GM21526 (cell line): Measurements from ENCODE around the gene ERC1.
"Not testable (repeated sequence)": the region's sequence is repeated elsewhere in the genome, so short reads cannot be mapped to it uniquely, and the experiment has no call there.

Source experiments
- ATAC-seq: cut with Tn5 transposase; IDR thresholded peaks from one replicate; pipeline ENCODE4 v1.9.1; 2021; ENCODE audit warnings: moderate library complexity; ENCODE audit not compliant: unreplicated experiment, low FRiP score

Gene ERC1

DNA sequence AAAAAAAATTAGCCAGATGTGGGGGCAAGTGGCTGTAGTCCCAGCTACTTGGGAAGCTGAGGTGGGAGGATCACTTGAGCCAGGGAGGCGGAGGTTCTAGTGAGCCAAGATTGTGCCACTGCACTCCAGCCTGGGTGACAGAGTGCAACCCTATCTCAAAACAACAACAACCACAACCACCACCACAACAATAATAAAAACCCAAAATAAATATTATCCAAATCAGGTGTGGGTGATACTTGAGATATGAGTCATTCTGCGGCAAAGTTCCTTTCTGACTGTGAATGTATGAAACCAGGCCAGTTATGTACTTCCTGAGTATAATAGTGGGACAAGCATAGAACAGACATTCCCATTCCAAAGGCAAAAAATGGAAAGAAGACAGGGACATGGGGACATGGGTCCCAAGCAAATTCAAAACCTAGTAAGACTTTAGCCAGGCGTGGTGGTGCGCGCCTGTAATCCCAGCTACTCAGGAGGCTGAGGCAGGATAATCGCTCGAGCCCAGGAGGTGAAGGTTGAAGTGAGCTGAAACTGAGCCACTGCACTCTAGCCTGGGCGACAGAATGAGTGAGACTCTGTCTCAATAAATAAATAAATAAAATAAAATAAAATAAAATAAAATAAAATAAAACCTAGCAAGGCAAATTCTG is 9.7 kb upstream of the ERC1 start:
- no peak for ATAC-seq

DNA sequence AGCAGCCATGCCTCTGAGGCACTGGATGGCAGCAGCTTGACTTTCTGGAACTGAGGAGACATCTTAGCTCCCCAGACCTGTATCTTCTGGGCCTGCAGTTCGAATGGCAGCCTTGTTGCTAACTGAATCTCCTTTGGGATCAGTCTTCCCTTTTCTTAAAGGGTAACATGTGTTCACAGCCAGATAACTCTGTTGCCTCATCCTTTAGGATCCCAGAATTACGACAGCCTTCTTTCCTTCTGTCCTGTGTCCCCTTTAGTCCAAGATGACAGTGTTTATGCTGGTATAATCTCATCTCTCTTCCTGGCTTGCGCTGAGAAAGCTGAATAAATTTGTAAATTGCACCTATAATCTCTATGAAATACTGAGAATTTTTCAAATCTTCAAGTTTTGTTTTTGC is 9.1 kb upstream of the ERC1 start:
- no peak for ATAC-seq

DNA sequence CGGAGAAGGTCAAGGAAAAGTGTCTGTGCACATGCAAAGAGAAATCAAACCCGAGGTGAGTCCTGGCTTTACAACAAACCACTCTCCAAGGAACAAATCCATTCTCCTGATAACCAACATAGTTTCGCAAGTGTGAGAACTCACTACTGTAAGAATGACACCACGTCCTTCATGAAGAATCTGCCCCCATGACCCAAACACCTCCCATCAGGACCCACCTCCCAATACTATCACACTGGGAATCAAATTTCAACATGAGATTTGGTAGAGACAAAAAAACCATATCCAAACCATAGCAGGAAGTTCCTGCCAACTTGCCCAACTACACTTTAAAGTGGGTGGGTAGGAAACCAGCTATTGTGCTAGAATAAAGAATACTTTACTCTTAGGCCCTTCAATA is 2.4 kb upstream of the ERC1 start:
- no peak for ATAC-seq

DNA sequence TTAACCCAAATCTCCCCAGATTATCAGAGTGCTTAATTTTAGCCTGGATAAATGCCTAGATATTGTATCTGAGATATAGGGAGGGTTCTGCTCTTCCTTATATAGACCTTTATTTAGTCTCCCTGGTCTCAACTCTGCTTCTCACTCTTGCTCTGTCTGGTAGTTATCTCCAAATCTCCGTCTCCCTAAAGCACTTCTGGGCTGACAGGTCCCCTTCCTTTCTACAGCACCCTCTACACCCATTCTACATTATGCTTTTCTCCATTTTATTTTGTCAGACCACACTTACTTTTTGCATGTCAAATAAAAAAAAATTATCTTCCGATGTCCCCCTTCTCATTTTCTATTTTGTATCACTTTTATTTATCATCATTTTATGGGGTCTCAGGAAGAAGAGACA is 2.0 kb upstream of the ERC1 start:
- ATAC-seq = no peak

DNA sequence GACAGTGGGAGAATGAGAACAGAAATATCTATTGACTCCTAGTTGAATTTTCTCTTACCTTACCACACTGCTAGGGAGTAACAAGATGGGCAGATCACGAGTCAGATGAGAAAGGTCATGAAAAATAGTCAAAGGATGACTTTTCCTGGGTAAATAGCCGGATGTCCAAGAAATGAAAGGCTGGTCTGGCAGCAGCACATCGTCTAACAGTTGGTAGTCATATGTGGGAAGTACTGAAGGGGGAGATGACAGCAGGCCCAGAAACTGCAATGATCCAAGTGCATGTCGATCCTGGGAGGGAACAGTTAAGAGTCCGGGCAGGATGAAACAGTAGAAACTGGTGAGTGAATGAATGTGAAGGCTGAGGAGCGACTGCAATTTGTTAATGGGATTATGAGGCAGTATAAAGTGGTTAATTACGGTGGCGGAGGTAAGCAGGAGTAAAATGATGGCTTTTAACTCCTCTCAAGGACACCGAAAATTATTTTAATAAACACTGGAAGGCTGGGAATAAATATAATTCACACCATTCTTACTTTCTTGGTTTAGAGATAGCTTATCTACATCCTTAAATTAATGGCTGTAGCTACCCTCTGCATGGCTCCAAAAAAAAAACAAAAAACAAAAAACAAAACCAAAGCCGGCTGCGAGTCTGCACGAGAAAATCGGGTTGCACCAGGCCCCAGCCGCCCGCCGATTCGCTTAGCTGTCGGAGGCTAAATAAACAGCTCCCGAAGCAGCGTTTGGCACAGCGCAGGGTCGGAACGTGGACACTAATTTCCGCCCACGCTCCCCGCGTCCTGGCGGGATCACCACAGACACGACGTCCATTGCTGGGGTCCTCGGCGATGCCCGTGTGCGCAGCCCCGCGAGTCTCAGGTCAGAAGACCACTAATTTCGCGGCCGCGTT is 1.0 kb upstream of the ERC1 start:
- no peak for ATAC-seq

DNA sequence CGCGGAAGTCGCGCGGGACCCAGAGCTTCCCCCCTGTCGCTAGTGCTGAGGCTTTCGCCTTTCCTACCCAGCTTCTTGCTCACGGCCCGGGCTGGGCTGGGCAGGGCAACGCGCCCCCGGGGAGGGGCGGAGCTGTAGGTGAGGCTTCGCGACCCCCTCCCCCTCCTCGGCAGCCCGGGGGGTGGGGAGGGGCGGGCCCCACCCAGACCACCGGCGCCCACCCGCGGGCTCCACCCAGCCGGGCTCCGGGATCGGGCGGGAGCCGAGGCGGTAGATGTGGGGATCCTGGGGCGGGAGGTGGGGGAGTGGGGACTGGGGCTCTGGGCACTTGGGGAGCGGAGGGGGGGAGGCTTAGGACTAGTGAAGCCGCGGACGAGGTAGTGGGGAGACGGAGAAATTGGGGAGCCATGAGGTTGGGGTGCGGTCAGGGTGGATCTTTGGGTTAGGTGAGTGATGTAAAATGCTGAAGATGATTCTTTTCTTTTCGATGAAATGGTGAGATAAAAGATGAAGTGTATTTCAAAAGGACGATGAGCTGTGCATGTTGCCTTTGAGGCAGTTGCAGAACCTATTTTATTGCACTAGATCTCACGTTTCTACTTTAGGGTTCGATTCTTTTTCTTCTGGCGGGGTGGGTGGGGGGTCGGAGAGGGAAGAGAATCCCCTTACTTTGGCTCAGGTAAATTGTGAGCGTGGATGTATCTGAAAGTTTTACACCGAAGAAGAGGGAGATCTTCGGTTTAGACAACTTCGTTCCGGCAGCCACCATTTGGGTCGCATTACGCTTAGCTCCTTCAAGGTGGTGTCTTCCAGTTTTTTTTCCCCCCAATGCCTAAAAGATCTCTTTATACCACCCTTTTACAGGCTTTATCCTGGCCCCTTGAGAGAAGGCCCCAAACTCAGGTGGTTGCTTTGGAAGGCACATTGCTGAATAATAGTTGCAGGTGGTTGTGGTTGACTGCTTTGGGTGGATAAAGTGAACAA is 619 bp downstream of the ERC1 start:
- peak; percentile 23 for ATAC-seq

DNA sequence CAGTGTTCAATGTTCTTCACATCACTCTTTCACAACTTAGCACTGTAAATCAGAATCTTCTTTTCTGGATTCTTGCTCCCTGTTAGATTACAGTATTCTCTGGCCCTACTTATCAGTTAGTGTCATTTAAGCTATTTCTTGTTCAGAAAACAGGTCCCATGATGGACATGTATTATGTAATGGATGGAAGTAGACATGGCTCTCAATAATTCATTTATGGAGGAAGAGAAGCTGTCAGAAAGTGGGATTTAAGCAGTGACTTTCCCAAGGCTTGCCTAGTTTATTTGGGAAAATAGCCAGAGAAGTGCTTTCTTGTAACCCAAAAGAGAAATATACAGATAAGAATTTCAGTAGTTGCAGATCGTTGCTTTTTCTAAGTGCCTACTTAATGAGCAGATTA is 1.6 kb downstream of the ERC1 start:
- ATAC-seq = no peak

DNA sequence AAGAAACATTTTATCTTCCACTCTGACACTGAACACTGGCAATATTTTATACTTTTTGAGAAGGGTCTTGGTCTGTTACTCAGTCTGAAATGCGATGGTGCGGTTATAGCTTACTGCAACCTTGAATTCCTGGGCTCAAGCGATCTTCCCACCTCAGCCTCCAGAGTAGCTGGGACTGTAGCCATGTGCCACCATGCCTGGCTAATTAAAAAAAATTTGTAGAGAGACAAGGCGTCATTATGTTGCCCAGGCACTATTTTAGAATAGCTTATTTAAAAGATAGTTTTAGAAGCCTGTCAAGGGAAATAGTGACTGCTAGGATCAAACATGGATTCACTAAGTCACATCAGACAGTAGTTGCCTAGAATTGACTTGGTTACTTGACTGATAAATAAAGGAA is 5.9 kb downstream of the ERC1 start:
- no peak for ATAC-seq

DNA sequence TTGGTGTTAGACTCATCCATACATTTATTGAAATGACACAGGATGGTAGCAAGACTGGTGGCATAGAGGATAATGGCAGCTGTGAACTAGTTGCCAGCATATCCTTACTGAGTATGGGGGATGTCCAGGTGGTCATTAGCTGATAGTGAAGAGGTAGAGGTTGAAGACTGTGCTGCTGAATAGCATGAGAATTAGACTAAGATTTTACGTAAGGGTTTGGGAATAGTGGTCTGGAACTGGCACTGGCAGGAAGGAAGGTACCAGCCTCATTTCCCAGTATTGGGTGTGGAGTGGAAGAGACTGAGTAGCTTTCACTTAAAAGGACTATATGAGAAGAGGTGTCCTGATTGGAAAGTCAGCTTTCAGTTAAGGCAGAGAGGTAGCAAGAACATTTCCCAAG is 6.5 kb downstream of the ERC1 start:
- ATAC-seq = peak; percentile 18

DNA sequence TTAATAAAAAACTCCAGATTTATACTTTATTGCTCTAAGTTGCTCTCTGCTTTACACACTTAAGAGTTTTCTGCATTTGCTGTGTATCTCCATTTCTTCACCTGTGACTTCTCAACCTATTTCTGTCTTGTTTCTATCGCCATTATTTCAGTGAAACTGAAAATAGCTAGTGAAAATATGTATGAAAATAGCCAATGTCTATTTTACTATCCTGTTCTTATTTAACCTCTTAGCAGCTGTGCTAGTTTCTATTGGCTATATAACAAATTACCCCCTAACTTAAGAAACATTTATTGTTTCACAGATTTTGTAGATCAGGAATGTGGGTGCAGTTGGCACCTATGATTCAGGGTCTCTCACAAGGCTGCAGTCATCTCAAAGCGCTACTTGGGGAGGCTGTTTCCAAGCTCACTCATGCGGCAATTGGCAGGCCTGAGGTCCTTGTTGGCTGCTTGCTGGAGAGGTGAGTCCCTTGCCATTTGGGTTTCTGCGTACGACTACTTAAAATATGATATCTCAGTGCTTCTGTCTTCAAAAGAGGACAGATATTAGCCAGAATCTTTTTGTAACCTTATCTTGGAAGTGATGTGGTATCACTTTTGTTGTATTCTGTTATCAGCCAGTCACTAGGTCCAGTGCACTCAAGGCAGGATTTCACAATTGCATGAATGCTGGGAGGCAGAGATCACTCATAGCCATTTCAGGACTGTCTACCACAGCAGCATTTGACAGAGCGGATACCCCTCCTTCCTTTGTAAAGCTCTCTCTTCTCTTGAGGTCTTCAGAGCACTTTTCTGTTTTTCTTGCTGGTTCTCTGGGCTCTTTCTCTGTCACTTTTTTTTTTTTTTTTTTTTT is 7.2 kb downstream of the ERC1 start:
- peak; percentile 72 for ATAC-seq

DNA sequence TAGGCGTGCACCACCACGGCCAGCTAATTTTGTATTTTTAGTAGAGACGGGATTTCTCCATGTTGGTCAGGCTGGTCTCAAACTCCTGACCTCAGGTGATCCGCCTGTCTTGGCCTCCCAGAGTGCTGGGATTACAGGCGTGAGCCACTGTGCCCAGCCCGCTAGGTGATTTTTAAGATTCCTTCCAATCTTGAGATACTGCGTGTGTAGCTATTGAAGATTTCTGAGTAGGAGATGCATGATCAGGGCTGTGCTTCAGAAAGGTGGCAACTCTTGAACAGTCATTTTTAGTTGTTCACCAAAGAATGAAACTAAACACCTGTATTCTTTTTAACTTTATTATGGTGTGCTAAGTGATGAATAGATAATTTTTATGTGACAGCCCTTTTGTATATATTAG is 8.7 kb downstream of the ERC1 start:
- ATAC-seq = not testable (repeated sequence)

DNA sequence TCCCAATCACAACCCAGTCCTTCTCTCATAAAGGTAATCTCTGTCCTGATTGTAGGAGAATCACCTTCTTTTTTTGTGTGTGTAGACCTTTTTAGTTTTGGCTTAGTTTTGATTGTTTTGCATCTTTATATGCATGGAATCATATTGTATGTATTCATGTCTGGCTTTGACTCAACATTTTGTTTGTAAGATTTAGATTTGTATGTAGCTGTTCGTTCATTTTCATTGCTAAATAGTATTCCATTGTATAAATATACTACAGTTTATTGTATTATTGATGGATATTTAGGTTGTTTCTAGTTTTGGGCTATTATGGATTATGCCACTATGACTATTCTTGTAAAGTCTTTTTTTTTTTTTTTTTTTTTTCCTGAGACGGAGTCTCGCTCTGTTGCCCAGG is 10.5 kb downstream of the ERC1 start:
- ATAC-seq = no peak

DNA sequence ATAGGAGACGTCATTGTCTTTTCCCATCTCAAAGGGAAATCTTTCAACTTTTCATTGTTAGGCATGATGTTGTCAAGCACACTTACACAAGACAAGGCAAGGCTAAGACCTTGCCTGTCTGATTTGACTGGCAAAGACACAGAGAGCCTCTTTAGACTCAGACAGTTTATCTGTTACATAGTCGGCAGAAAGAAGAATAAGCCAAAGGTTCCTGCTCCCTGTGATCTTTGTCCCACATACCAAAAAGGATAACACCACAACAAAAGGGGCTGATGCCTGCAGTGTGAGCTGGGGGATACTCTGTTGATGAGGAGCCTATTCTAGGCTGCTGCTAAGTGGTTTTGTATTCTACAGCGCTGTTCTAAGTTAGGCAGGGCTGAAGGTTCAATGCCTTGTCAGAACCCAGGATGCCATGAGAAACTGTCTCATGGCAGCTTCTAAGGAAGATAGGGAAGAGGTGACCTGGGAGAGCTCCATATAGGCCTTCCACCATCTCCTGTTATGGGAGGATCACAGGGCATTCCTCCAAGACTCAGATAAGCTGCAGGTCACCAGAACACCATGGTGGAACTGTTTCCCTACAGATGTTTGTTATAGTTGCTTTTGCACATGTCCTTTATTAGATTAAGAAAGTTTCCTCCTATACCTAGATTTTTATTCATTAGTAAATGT is 12.7 kb downstream of the ERC1 start:
- no peak for ATAC-seq

DNA sequence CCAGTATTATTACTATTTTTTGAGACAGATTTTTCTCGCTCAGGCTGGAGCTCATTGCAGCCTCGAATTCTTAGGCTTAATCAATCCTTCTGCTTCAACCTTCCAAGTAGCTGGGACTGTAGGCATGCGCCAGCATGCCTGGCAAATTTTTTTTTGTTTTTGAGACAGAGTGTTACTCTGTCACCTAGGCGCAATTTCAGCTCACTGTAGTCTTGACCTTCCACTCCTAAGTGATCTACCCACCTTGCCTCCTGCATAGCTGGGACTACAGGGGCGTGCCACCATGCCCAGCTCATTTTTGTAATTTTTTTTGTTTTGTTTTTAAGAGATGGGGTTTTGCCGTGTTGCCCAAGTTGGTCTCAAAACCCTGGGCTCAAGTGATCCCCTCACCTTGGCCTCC is 15.2 kb downstream of the ERC1 start:
- ATAC-seq = no peak

DNA sequence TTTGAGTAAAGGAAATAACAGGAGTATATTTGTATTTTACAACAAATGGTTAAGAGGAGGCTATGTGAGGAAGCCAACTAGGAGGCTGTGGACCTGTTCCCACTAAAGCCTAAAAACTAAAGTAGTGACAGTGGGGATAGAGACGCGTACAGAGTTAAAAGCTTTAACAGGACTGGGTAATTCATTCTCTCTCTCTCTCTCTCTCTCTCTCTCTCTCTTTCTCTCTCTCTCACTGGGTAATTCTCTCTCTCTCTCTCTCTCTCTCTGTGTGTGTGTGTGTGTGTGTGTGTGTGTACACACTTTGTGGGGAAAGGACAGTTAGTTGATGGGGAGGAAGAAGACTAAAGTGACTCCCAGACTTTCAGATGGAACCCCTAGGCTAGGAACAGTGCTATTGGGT is 16.3 kb downstream of the ERC1 start:
- ATAC-seq = no peak

DNA sequence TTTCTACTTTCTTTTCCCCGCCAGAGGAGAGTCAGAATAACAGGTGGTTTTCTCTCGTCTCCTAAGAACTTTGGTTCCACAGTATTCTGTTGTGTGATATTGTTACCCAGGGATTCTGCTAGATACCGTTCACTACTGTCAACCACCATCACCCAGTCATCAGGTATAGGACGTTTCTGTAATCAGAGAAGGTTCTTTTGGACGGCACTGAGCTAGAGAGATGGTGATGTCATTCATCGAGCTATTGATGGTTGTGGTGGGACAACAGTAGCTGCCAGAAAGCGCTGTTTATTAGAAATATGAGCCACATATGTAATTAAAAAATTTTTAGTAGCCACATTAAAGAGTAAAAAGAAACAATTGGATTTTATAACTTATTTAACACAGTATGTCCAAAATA is 17.0 kb downstream of the ERC1 start:
- ATAC-seq = no peak

DNA sequence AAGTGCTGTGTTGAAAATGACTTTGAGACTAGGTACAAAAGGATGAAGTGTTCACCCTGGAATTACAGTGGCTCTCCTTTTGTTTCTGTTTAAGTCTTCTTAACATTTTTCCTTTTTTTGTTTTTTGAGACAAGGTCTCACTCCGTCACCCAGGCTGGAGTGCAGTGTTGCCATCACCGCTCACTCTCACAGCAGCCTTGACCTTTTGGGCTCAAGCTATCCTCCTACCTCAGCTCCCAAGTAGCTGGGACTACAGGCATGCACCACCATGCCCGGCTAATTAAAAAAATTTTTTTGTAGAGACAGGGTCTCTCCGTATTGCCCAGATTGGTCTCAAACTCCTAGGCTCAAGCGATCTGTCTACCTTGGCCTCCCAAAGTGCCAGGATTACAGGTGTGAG is 20.1 kb downstream of the ERC1 start:
- no peak for ATAC-seq

DNA sequence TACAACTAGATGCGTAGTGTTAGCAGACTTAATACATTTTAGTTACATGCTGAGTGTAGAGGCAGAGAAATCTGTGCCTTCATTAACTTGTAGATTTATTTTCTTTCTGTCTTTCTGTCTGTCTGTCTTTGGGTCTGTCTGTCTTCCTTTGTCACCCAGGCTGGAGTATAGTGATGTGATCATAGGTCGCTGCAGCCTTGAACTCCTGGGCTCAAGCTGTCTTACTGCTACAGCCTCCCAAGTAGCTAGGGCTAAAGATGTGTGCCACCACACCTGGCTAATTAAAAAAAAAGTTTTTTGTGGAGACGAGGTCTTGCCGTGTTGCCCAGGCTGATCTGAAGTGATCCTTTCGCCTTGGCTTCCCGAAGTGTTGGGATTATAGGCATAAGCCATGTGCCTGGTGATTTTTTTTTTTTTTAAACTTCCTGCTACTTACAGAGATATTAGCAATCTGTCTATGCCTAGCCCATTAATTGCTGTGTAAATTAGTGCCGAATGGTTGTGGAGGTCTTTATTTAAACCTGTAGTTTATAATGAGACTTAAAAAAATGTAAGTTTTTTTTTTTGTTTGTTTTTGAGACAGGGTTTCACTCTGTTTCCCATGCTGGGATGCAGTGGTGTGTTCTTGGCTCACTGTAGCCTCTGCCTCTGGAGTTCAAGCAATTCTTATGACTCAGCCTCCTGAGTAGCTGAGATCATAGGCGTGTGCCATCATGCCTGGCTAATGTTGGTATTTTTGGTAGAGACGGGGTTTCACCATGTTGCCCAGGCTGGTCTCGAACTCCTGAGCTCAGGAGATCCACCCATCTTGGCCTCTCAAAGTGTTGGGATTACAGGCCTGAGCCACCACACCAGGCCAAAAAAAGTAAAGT is 22.8 kb downstream of the ERC1 start:
- ATAC-seq = no peak

DNA sequence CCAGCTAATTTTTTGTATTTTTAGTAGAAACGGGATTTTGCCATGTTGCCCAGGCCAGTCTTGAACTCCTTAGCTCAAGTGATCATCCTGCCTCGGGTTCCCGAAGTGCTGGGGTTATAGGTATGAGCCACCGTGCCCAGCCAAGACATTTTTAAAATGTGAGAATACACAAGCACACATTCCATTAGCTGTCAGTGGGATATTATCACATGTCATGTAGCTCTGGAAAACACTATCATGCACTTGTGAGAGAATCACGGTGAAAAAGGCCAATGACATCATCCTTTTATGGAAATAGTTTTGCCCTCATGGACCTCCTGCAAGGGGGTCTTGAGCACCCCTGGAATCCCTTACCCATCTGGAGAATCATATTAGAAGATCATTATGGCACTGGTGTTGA is 28.3 kb downstream of the ERC1 start:
- no peak for ATAC-seq
